ENCODE results near the gene UBD. TPM values are rescaled to one million over a fixed set of nuclear protein-coding genes. Genes with fewer than 3 reads are reported as not detected.

Gene UBD
- polyA plus RNA-seq, 4 donors: 4.6 to 20.0 (median 17.0) TPM; not detected in 1

DNA sequence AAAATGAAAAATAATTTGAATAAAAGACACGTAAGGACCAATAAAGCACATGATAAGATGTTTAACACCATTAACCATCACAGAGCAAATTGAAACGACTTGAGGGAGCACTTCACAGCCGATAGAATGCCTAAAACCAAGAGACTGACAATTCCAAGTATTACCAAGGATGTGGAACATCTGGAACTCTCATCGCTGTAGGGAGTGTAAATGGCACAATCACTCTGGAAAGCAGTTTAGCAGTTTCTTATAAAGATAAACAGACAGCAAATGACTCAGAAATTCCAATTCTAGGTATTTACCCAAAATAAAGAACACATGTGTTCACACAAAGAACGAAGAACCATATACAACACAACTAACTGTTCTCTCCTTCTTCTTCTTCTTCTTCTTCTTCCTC is 8.5 kb upstream of the UBD start:
- WGBS, 3 donors: 53 to 63% (median 62%) methylated on average over 5 of the region's 5 CpGs
- no peak for FAIRE-seq

DNA sequence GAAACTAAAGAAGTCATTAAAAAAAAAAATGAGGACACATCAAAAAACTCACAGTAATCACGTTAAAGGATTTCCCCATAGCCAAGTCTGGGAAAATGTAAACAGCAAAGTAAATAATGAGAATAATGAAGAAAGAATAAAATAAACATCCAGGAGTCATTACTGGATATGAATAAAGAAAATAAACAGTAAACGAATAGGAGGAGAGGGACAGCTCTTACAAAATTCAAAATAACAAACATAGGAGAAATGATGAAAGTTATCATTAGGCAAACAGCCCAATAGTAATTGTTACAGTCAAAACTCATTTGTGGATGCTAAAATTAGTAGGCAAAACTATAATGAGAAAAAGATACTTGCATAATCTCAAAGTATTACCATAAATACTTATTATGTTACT is 8.0 kb upstream of the UBD start:
- H3K9me3 ChIP-seq (ENCODE audit: control insufficient read depth in 2 of 2, insufficient read depth in 1 of 2, low read depth in 1 of 2, low read length in 1 of 2): no peaks in the 10 kb centered on the region

More for the DNA sequence above, 8.5 kb upstream of the UBD start:
- H3K4me1 ChIP-seq (ENCODE audit: control insufficient read depth in 3 of 3, insufficient read depth in 2 of 3, low read depth in 1 of 3, low read length in 2 of 3): no peaks in the 10 kb centered on the region
- H3K4me3 ChIP-seq (ENCODE audit: low read depth in 1 of 3, low read length in 3 of 3): no peak overlapping the region
- H3K9me3 ChIP-seq (ENCODE audit: control insufficient read depth in 2 of 2, insufficient read depth in 1 of 2, low read depth in 1 of 2, low read length in 1 of 2): no peaks in the 10 kb centered on the region
- DNase-seq: no peak
- no peaks in the 10 kb centered on the region for H3K36me3 ChIP-seq (ENCODE audit: control insufficient read depth in 3 of 3, insufficient read depth in 2 of 3, low read depth in 1 of 3, low read length in 3 of 3)
- H3K27ac ChIP-seq (ENCODE audit: low read depth in 1 of 3, low read length in 2 of 3): no peak overlapping the region
- no peaks in the 10 kb centered on the region for H3K27me3 ChIP-seq (ENCODE audit: control insufficient read depth in 3 of 3, insufficient read depth in 3 of 3, low read length in 3 of 3)

DNA sequence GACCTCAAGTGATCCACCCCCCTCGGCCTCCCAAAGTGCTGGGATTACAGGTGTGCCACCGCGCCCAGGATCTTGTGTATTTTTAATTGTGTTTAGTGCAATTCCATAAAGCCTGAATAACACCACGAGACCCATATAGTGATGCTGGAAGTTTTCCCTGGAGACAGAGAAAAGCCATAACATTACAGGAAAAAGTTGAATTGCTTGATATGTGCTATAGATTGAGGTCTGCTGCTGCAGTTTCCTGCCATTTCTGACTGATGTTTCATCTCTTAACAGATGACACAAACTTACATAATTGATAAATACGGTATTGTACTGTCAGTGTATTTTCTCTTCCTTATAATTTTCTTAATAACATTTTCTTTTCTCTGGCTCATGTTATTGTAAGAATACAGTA is 7.3 kb upstream of the UBD start:
- Histone ChIP-seq H3K27ac (ENCODE audit: low read depth in 1 of 3, low read length in 2 of 3) (no peak overlapping the region), H3K4me3 (ENCODE audit: low read depth in 1 of 3, low read length in 3 of 3) (no peak overlapping the region), H3K9me3 (ENCODE audit: control insufficient read depth in 2 of 2, insufficient read depth in 1 of 2, low read depth in 1 of 2, low read length in 1 of 2) (no peaks in the 10 kb centered on the region), H3K36me3 (ENCODE audit: control insufficient read depth in 3 of 3, insufficient read depth in 2 of 3, low read depth in 1 of 3, low read length in 3 of 3) (no peaks in the 10 kb centered on the region), H3K4me1 (ENCODE audit: control insufficient read depth in 3 of 3, insufficient read depth in 2 of 3, low read depth in 1 of 3, low read length in 2 of 3) (no peaks in the 10 kb centered on the region), H3K27me3 (ENCODE audit: control insufficient read depth in 3 of 3, insufficient read depth in 3 of 3, low read length in 3 of 3) (no peaks in the 10 kb centered on the region)
- WGBS, 3 donors: 64 to 79% (median 72%) methylated on average over 5 of the region's 5 CpGs
- FAIRE-seq (no peak), DNase-seq (no peak)

More for the DNA sequence above, 8.0 kb upstream of the UBD start:
- no peaks in the 10 kb centered on the region for H3K36me3 ChIP-seq (ENCODE audit: control insufficient read depth in 3 of 3, insufficient read depth in 2 of 3, low read depth in 1 of 3, low read length in 3 of 3)
- DNase-seq: no peak
- no peak overlapping the region for H3K4me3 ChIP-seq (ENCODE audit: low read depth in 1 of 3, low read length in 3 of 3)
- no peak for FAIRE-seq
- no peaks in the 10 kb centered on the region for H3K27me3 ChIP-seq (ENCODE audit: control insufficient read depth in 3 of 3, insufficient read depth in 3 of 3, low read length in 3 of 3)
- 44 to 47% (median 47%) methylated on average over 2 of the region's 2 CpGs for WGBS, 3 donors
- H3K4me1 ChIP-seq (ENCODE audit: control insufficient read depth in 3 of 3, insufficient read depth in 2 of 3, low read depth in 1 of 3, low read length in 2 of 3): no peaks in the 10 kb centered on the region
- H3K27ac ChIP-seq (ENCODE audit: low read depth in 1 of 3, low read length in 2 of 3): no peak overlapping the region

DNA sequence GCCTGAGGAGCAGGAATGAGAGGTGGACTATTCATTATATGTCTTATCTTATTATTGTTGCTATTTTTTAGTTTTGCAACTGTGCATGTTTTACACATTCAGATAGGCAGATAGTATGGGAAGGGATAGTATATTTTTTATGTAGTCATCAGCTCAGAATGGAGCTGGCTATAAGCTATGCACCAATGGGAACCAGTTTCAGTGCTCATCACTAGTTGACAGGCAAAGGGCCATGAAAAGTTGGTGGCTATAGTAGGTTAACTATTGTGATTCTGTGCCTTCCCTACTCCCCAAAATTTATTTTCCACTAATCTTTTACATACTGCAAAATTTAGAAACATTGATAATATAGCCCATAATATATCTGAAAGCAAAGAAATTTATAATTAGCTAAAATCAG is 5.3 kb upstream of the UBD start:
- no peaks in the 10 kb centered on the region for H3K9me3 ChIP-seq (ENCODE audit: control insufficient read depth in 2 of 2, insufficient read depth in 1 of 2, low read depth in 1 of 2, low read length in 1 of 2)
- no peaks in the 10 kb centered on the region for H3K27me3 ChIP-seq (ENCODE audit: control insufficient read depth in 3 of 3, insufficient read depth in 3 of 3, low read length in 3 of 3)
- H3K36me3 ChIP-seq (ENCODE audit: control insufficient read depth in 3 of 3, insufficient read depth in 2 of 3, low read depth in 1 of 3, low read length in 3 of 3): no peaks in the 10 kb centered on the region
- FAIRE-seq: no peak
- DNase-seq: no peak
- H3K27ac ChIP-seq (ENCODE audit: low read depth in 1 of 3, low read length in 2 of 3): no peak overlapping the region
- H3K4me3 ChIP-seq (ENCODE audit: low read depth in 1 of 3, low read length in 3 of 3): no peak overlapping the region
- H3K4me1 ChIP-seq (ENCODE audit: control insufficient read depth in 3 of 3, insufficient read depth in 2 of 3, low read depth in 1 of 3, low read length in 2 of 3): no peaks in the 10 kb centered on the region

DNA sequence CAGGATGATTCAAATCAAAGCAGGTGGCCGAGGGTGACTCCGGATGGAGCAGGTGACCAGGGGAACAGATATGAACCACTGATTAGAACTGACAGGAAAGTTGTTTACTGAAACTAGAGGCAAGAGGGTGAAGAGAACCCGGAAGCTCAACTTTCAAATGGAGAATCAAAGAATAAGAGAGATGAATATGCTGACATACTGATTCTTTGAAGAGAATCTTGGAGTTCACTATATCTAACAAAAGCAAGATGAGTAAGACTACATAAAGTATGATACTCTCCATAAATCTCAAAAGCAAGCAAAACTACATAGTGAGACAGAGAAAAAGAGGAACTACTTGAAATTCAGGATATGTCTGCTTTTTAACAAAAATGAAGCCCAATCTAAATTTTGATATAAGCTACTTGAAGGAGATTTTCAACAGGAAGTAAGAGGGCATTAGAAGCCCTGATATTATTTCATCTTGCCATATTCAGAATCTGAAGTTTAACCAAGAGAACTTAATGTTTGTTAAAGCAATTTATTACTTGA is 4.0 kb upstream of the UBD start:
- Histone ChIP-seq H3K27ac (ENCODE audit: low read depth in 1 of 3, low read length in 2 of 3) (no peak overlapping the region), H3K27me3 (ENCODE audit: control insufficient read depth in 3 of 3, insufficient read depth in 3 of 3, low read length in 3 of 3) (no peaks in the 10 kb centered on the region), H3K4me1 (ENCODE audit: control insufficient read depth in 3 of 3, insufficient read depth in 2 of 3, low read depth in 1 of 3, low read length in 2 of 3) (no peaks in the 10 kb centered on the region), H3K4me3 (ENCODE audit: low read depth in 1 of 3, low read length in 3 of 3) (no peak overlapping the region), H3K36me3 (ENCODE audit: control insufficient read depth in 3 of 3, insufficient read depth in 2 of 3, low read depth in 1 of 3, low read length in 3 of 3) (no peaks in the 10 kb centered on the region), H3K9me3 (ENCODE audit: control insufficient read depth in 2 of 2, insufficient read depth in 1 of 2, low read depth in 1 of 2, low read length in 1 of 2) (no peaks in the 10 kb centered on the region)
- 23 to 51% (median 32%) methylated on average over 3 of the region's 3 CpGs for WGBS, 3 donors
- FAIRE-seq (no peak), DNase-seq (no peak)

DNA sequence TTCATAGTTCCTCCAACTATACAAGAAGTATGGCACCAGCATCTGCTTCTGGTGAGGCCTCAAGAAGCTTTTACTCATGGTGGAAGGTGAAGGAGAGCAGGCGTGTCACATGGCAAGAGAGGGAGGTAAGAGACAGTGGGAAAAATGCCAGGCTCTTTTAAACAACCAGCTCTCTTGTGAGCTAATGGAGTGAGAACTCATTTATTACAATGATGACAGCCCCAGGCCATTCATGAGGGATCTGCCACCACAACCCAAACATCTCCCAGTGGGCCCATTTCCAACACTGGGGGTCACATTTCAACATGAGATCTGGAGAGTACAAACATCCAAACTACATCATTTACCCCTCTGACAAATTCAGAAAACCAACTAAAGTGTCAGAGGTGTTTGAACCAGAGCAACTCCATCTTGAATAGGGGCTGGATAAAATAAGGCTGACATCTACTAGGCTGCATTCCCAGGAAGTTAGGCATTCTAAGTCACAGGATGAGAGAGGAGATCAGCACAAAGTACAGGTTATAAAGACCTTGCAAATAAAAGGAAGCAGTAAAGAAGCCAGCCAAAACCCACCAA is 2.2 kb upstream of the UBD start:
- DNase-seq: no peak
- H3K4me1 ChIP-seq (ENCODE audit: control insufficient read depth in 3 of 3, insufficient read depth in 2 of 3, low read depth in 1 of 3, low read length in 2 of 3): no peaks in the 10 kb centered on the region
- H3K27ac ChIP-seq (ENCODE audit: low read depth in 1 of 3, low read length in 2 of 3): no peak overlapping the region
- H3K4me3 ChIP-seq (ENCODE audit: low read depth in 1 of 3, low read length in 3 of 3): no peak overlapping the region
- no peaks in the 10 kb centered on the region for H3K9me3 ChIP-seq (ENCODE audit: control insufficient read depth in 2 of 2, insufficient read depth in 1 of 2, low read depth in 1 of 2, low read length in 1 of 2)
- H3K27me3 ChIP-seq (ENCODE audit: control insufficient read depth in 3 of 3, insufficient read depth in 3 of 3, low read length in 3 of 3): no peaks in the 10 kb centered on the region
- no peak for FAIRE-seq
- 83 to 90% (median 84%) methylated on average over 1 of the region's 1 CpG for WGBS, 3 donors
- no peaks in the 10 kb centered on the region for H3K36me3 ChIP-seq (ENCODE audit: control insufficient read depth in 3 of 3, insufficient read depth in 2 of 3, low read depth in 1 of 3, low read length in 3 of 3)

DNA sequence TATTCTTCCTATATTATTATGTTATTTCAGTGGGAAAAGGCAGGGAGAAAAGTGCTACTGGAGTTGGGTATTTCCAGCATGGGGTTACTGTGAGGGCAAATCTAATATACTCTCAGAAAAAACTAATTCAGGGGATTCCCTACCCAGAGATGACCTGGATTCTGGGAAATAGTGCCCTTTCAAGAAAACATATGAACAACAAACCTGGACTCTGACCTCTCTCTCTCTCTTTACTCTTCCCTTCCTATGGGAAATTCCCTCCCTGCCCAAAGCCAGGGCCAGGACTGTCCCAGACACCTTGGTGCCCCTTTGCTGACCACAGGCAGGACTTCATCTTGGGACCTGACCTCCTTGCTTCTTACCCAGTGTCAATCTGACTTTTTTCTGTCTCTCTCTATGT is 1.6 kb upstream of the UBD start:
- no peak for FAIRE-seq
- no peaks in the 10 kb centered on the region for H3K9me3 ChIP-seq (ENCODE audit: control insufficient read depth in 2 of 2, insufficient read depth in 1 of 2, low read depth in 1 of 2, low read length in 1 of 2)
- H3K27me3 ChIP-seq (ENCODE audit: control insufficient read depth in 3 of 3, insufficient read depth in 3 of 3, low read length in 3 of 3): peaks cover 0 to 2% (median 0%) of the 10 kb centered on the region in 3 donors

DNA sequence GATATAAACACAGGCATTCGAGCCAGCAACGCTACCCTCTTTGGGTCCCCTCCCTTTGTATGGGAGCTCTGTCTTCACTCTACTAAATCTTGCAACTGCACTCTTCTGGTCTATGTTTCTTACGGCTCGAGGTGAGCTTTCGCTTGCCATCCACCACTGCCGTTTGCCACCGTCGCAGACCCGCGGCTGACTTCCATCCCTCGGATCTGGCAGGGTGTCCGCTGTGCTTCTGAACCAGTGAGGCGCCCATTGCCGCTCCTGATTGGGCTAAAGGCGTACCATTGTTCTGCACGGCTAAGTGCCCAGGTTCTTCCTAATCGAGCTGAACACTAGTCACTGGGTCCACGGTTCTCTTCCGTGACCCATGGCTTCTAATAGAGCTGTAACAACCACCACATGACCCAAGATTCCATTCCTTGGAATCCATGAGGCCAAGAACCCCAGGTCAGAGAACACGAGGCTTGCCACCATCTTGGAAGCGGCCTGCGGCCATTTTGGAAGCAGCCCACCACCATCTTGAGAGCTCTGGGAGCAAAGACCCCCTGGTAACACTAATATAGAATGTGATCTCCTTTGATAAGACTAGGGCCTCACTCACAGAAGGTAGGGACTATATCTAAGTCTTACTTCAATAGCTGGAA is 973 bp downstream of the UBD start:
- Histone ChIP-seq H3K36me3 (ENCODE audit: control insufficient read depth in 3 of 3, insufficient read depth in 2 of 3, low read depth in 1 of 3, low read length in 3 of 3) (no peaks in the 10 kb centered on the region), H3K4me3 (ENCODE audit: low read depth in 1 of 3, low read length in 3 of 3) (no peak overlapping the region), H3K4me1 (ENCODE audit: control insufficient read depth in 3 of 3, insufficient read depth in 2 of 3, low read depth in 1 of 3, low read length in 2 of 3) (no peaks in the 10 kb centered on the region), H3K27me3 (ENCODE audit: control insufficient read depth in 3 of 3, insufficient read depth in 3 of 3, low read length in 3 of 3) (peaks cover 0 to 23% (median 12%) of the 10 kb centered on the region in 3 donors), H3K9me3 (ENCODE audit: control insufficient read depth in 2 of 2, insufficient read depth in 1 of 2, low read depth in 1 of 2, low read length in 1 of 2) (no peaks in the 10 kb centered on the region), H3K27ac (ENCODE audit: low read depth in 1 of 3, low read length in 2 of 3) (no peak overlapping the region)
- FAIRE-seq: no peak
- no peak for DNase-seq
- WGBS, 3 donors: 86 to 93% (median 90%) methylated on average over 22 of the region's 22 CpGs

More for the DNA sequence above, 1.6 kb upstream of the UBD start:
- Histone ChIP-seq H3K36me3 (ENCODE audit: control insufficient read depth in 3 of 3, insufficient read depth in 2 of 3, low read depth in 1 of 3, low read length in 3 of 3) (no peaks in the 10 kb centered on the region), H3K4me1 (ENCODE audit: control insufficient read depth in 3 of 3, insufficient read depth in 2 of 3, low read depth in 1 of 3, low read length in 2 of 3) (no peaks in the 10 kb centered on the region), H3K4me3 (ENCODE audit: low read depth in 1 of 3, low read length in 3 of 3) (no peak overlapping the region), H3K27ac (ENCODE audit: low read depth in 1 of 3, low read length in 2 of 3) (no peak overlapping the region)
- DNase-seq: peak in 1 of 2 donors; percentile 3

DNA sequence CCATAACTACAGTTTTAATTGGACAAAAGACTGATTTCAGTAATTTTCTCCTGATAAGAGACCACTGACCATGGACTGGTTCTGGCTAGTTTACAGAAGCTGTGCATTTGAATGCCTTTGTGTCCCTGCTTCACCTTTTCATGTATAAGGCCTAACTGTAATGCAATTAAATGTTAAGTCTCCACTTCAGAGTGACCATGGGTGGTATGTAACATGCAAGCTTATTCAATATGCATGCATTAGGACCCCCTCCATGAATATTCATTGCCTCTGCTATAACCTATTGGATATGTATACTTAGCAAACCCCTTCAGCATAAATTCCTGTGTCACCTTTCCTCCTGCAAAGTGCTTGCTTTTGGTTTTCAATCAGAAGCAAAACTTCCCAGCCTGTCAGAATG is 2.2 kb downstream of the UBD start:
- DNase-seq (no peak), FAIRE-seq (no peak)
- H3K36me3 ChIP-seq (ENCODE audit: control insufficient read depth in 3 of 3, insufficient read depth in 2 of 3, low read depth in 1 of 3, low read length in 3 of 3): no peaks in the 10 kb centered on the region
- peaks cover 0 to 33% (median 12%) of the 10 kb centered on the region in 3 donors for H3K27me3 ChIP-seq (ENCODE audit: control insufficient read depth in 3 of 3, insufficient read depth in 3 of 3, low read length in 3 of 3)
- H3K27ac ChIP-seq (ENCODE audit: low read depth in 1 of 3, low read length in 2 of 3): no peak overlapping the region
- H3K9me3 ChIP-seq (ENCODE audit: control insufficient read depth in 2 of 2, insufficient read depth in 1 of 2, low read depth in 1 of 2, low read length in 1 of 2): no peaks in the 10 kb centered on the region
- no peak overlapping the region for H3K4me3 ChIP-seq (ENCODE audit: low read depth in 1 of 3, low read length in 3 of 3)
- H3K4me1 ChIP-seq (ENCODE audit: control insufficient read depth in 3 of 3, insufficient read depth in 2 of 3, low read depth in 1 of 3, low read length in 2 of 3): peaks cover 0 to 4% (median 0%) of the 10 kb centered on the region in 3 donors
